Measurements from ENCODE around the gene PTPRD. TPM values are rescaled to one million over a fixed set of nuclear protein-coding genes. Genes with fewer than 3 reads are reported as not detected.

Gene PTPRD
- total and polyA plus RNA-seq, 9 of the 15 experiments (the other 6 are each of a cell fraction or from before 2014, with no cell fraction given) = 0.11 TPM; not detected in 8

- intact Hi-C loops (cut with micrococcal nuclease) = no loop called here
- in situ Hi-C loops (cut with MboI) = no loop called here
- Histone ChIP-seq H3K9me1 (ENCODE audit: control insufficient read depth, insufficient read depth, low read length) (no peaks in the 10 kb centered on the region), H4K20me1 (replicated peaks; ENCODE audit: control insufficient read depth, insufficient read depth, low read length) (no peaks in the 10 kb centered on the region), H3K27ac (ENCODE audit: extremely low read depth, low read depth, low read length) (no peak overlapping the region), H3K4me3 (no peak overlapping the region), H3K4me1 (replicated peaks in 1 of 2; ENCODE audit: control insufficient read depth in 2 of 2, insufficient read depth in 2 of 2, low read length in 2 of 2) (no peaks in the 10 kb centered on the region), H3K9ac (ENCODE audit: insufficient read depth in 1 of 2, low read depth in 2 of 2, low read length in 2 of 2) (no peak overlapping the region), H3K9me3 (replicated peaks; ENCODE audit: control insufficient read depth, insufficient read depth, low read depth, low read length) (no peaks in the 10 kb centered on the region), H3K36me3 (ENCODE audit: control insufficient read depth, insufficient read depth, low read length) (no peaks in the 10 kb centered on the region), H3K79me2 (ENCODE audit: control insufficient read depth, insufficient read depth, low read length) (no peaks in the 10 kb centered on the region), H3K4me2 (ENCODE audit: insufficient read depth, low read length) (no peak overlapping the region), H2AFZ (ENCODE audit: low read depth, low read length) (no peak overlapping the region), H3K27me3 (ENCODE audit: control insufficient read depth in 2 of 2, insufficient read depth in 2 of 2, low read length in 2 of 2) (no peaks in the 10 kb centered on the region)
- no peak for FAIRE-seq
- TF ChIP-seq TCFL5 (CRISPR knock-in tag; conservative IDR thresholded peaks at IDR 0.05) (no peak), U2AF1 (optimal IDR thresholded peaks at IDR 0.05; ENCODE audit: low read depth, low read length) (no peak), ATF6 (CRISPR knock-in tag; IDR thresholded peaks at IDR 0.05) (no peak), THAP12 (CRISPR knock-in tag; IDR thresholded peaks at IDR 0.05) (no peak), HMGXB4 (CRISPR knock-in tag; IDR thresholded peaks at IDR 0.05) (no peak), FOXJ2 (tag; IDR thresholded peaks at IDR 0.05) (no peak), POLR2H (tag; IDR thresholded peaks at IDR 0.05; ENCODE audit: low read depth) (no peak), PCBP2 (IDR thresholded peaks at IDR 0.05; ENCODE audit: low read depth, low read length, poor library complexity, severe bottlenecking) (no peak), ZNF197 (CRISPR knock-in tag; IDR thresholded peaks at IDR 0.05; ENCODE audit: low read depth) (no peak), ZMIZ1 (IDR thresholded peaks at IDR 0.05; ENCODE audit: low read depth in 2 of 2, low read length in 2 of 2) (no peak), MCM2 (IDR thresholded peaks at IDR 0.05; ENCODE audit: low read depth) (no peak), NEUROD1 (IDR thresholded peaks at IDR 0.05; ENCODE audit: borderline replicate concordance, low read depth, low read length, partially characterized antibody) (no peak)
- BruUV-seq (replicated peaks) = no TSS peak
- ATAC-seq = no peak
- no peak for DNase-seq (ENCODE audit: extremely low read depth in 1 of 4, low spot score in 3 of 4)
- CTCF ChIA-PET (ENCODE audit: low intra/inter-chr PET ratio) = no interaction called here
- POLR2A ChIA-PET = no interaction called here
Measured at GRCh38 chr9:8844549-8844948, 1768.3 kb downstream of the PTPRD start.
